Measurements from ENCODE around the gene SLCO3A1.
A peak's percentile ranks its signal among the peaks of the same experiment; 100 is the strongest.

Gene SLCO3A1

GRCh38 chr15:92116330-92116729 is 262.8 kb downstream of the SLCO3A1 start:
- no peak overlapping the region for H3K4me3 ChIP-seq
- H3K4me1 ChIP-seq = peaks cover 12% of the 10 kb centered on the region
- in situ Hi-C loops (cut with MboI; ENCODE audit: low sequenced_read_pairs) = no loop called here
- no peaks in the 10 kb centered on the region for H3K36me3 ChIP-seq (replicated peaks)
- no peak for DNase-seq (ENCODE audit: low spot score in 2 of 2)
- H3K9me3 ChIP-seq = no peaks in the 10 kb centered on the region
- no peaks in the 10 kb centered on the region for H3K27me3 ChIP-seq (ENCODE audit: low read depth)

GRCh38 chr15:92117261-92117731 is 263.8 kb downstream of the SLCO3A1 start:
- no peaks in the 10 kb centered on the region for H3K36me3 ChIP-seq (replicated peaks)
- no peaks in the 10 kb centered on the region for H3K9me3 ChIP-seq
- peaks cover 12% of the 10 kb centered on the region for H3K4me1 ChIP-seq
- H3K4me3 ChIP-seq = no peak overlapping the region
- no peak for DNase-seq (ENCODE audit: low spot score in 2 of 2)
- H3K27me3 ChIP-seq (ENCODE audit: low read depth) = no peaks in the 10 kb centered on the region
- in situ Hi-C loops (cut with MboI; ENCODE audit: low sequenced_read_pairs) = no loop called here

GRCh38 chr15:92118162-92118935 is 264.8 kb downstream of the SLCO3A1 start:
- Histone ChIP-seq H3K4me3 (no peak overlapping the region), H3K27me3 (ENCODE audit: low read depth) (no peaks in the 10 kb centered on the region), H3K36me3 (replicated peaks) (no peaks in the 10 kb centered on the region), H3K4me1 (peaks cover 12% of the 10 kb centered on the region), H3K9me3 (no peaks in the 10 kb centered on the region)
- in situ Hi-C loops (cut with MboI; ENCODE audit: low sequenced_read_pairs) = no loop called here
- peak; percentile 55 to 87 for DNase-seq (ENCODE audit: low spot score in 2 of 2)

GRCh38 chr15:92118936-92119325 is 265.4 kb downstream of the SLCO3A1 start:
- in situ Hi-C loops (cut with MboI; ENCODE audit: low sequenced_read_pairs) = no loop called here

GRCh38 chr15:92120094-92120795 is 266.7 kb downstream of the SLCO3A1 start:
- Histone ChIP-seq H3K4me1 (peaks cover 12% of the 10 kb centered on the region), H3K27me3 (ENCODE audit: low read depth) (no peaks in the 10 kb centered on the region)
- in situ Hi-C loops (cut with MboI; ENCODE audit: low sequenced_read_pairs) = no loop called here

More at GRCh38 chr15:92118936-92119325, 265.4 kb downstream of the SLCO3A1 start:
- no peak for DNase-seq (ENCODE audit: low spot score in 2 of 2)
- no peaks in the 10 kb centered on the region for H3K27me3 ChIP-seq (ENCODE audit: low read depth)
- no peak overlapping the region for H3K4me3 ChIP-seq
- peaks cover 12% of the 10 kb centered on the region for H3K4me1 ChIP-seq
- H3K36me3 ChIP-seq (replicated peaks) = no peaks in the 10 kb centered on the region
- H3K9me3 ChIP-seq = no peaks in the 10 kb centered on the region

GRCh38 chr15:92121047-92121446 is 267.5 kb downstream of the SLCO3A1 start:
- Histone ChIP-seq H3K36me3 (replicated peaks) (no peaks in the 10 kb centered on the region), H3K4me3 (no peak overlapping the region), H3K4me1 (peaks cover 12% of the 10 kb centered on the region), H3K27me3 (ENCODE audit: low read depth) (no peaks in the 10 kb centered on the region), H3K9me3 (no peaks in the 10 kb centered on the region)
- no peak for DNase-seq (ENCODE audit: low spot score in 2 of 2)
- in situ Hi-C loops (cut with MboI; ENCODE audit: low sequenced_read_pairs) = no loop called here

More at GRCh38 chr15:92120094-92120795, 266.7 kb downstream of the SLCO3A1 start:
- no peaks in the 10 kb centered on the region for H3K9me3 ChIP-seq
- no peaks in the 10 kb centered on the region for H3K36me3 ChIP-seq (replicated peaks)
- H3K4me3 ChIP-seq = no peak overlapping the region
- DNase-seq (ENCODE audit: low spot score in 2 of 2) = no peak

GRCh38 chr15:92122259-92122658 is 268.8 kb downstream of the SLCO3A1 start:
- in situ Hi-C loops (cut with MboI; ENCODE audit: low sequenced_read_pairs) = no loop called here
- H3K4me1 ChIP-seq = peaks cover 12% of the 10 kb centered on the region
- DNase-seq (ENCODE audit: low spot score in 2 of 2) = no peak
- no peaks in the 10 kb centered on the region for H3K27me3 ChIP-seq (ENCODE audit: low read depth)
- no peaks in the 10 kb centered on the region for H3K36me3 ChIP-seq (replicated peaks)
- H3K4me3 ChIP-seq = no peak overlapping the region
- H3K9me3 ChIP-seq = no peaks in the 10 kb centered on the region

GRCh38 chr15:92123962-92124656 is 270.6 kb downstream of the SLCO3A1 start:
- no peak overlapping the region for H3K4me3 ChIP-seq
- H3K27me3 ChIP-seq (ENCODE audit: low read depth) = no peaks in the 10 kb centered on the region
- H3K4me1 ChIP-seq = no peaks in the 10 kb centered on the region
- DNase-seq (ENCODE audit: low spot score in 2 of 2) = no peak
- in situ Hi-C loops (cut with MboI; ENCODE audit: low sequenced_read_pairs) = no loop called here
- H3K36me3 ChIP-seq (replicated peaks) = no peaks in the 10 kb centered on the region
- no peaks in the 10 kb centered on the region for H3K9me3 ChIP-seq

GRCh38 chr15:92124657-92125010 is 271.1 kb downstream of the SLCO3A1 start:
- H3K36me3 ChIP-seq (replicated peaks) = no peaks in the 10 kb centered on the region
- H3K4me3 ChIP-seq = no peak overlapping the region
- DNase-seq (ENCODE audit: low spot score in 2 of 2) = no peak
- H3K27me3 ChIP-seq (ENCODE audit: low read depth) = no peaks in the 10 kb centered on the region
- in situ Hi-C loops (cut with MboI; ENCODE audit: low sequenced_read_pairs) = no loop called here
- no peaks in the 10 kb centered on the region for H3K9me3 ChIP-seq
- H3K4me1 ChIP-seq = no peaks in the 10 kb centered on the region

GRCh38 chr15:92128788-92129187 is 275.3 kb downstream of the SLCO3A1 start:
- Histone ChIP-seq H3K36me3 (replicated peaks) (no peaks in the 10 kb centered on the region), H3K9me3 (no peaks in the 10 kb centered on the region), H3K27me3 (ENCODE audit: low read depth) (no peaks in the 10 kb centered on the region), H3K4me1 (no peaks in the 10 kb centered on the region), H3K4me3 (no peak overlapping the region)
- no peak for DNase-seq (ENCODE audit: low spot score in 2 of 2)
- in situ Hi-C loops (cut with MboI; ENCODE audit: low sequenced_read_pairs) = no loop called here

- Histone ChIP-seq H3K4me3 (no peak overlapping the region), H3K9me3 (no peaks in the 10 kb centered on the region), H3K4me1 (no peaks in the 10 kb centered on the region), H3K27me3 (ENCODE audit: low read depth) (no peaks in the 10 kb centered on the region), H3K36me3 (replicated peaks) (no peaks in the 10 kb centered on the region)
- in situ Hi-C loops (cut with MboI; ENCODE audit: low sequenced_read_pairs) = no loop called here
- no peak for DNase-seq (ENCODE audit: low spot score in 2 of 2)
Observed at GRCh38 chr15:92130244-92130643, 276.7 kb downstream of the SLCO3A1 start.

- DNase-seq (ENCODE audit: low spot score in 2 of 2) = no peak
- Histone ChIP-seq H3K27me3 (ENCODE audit: low read depth) (no peaks in the 10 kb centered on the region), H3K36me3 (replicated peaks) (no peaks in the 10 kb centered on the region), H3K4me3 (no peak overlapping the region), H3K9me3 (no peaks in the 10 kb centered on the region), H3K4me1 (no peaks in the 10 kb centered on the region)
- in situ Hi-C loops (cut with MboI; ENCODE audit: low sequenced_read_pairs) = no loop called here
Observed at GRCh38 chr15:92130906-92131305, 277.4 kb downstream of the SLCO3A1 start.

GRCh38 chr15:92132982-92133755 is 279.7 kb downstream of the SLCO3A1 start:
- Histone ChIP-seq H3K27me3 (ENCODE audit: low read depth) (no peaks in the 10 kb centered on the region), H3K4me3 (no peak overlapping the region), H3K36me3 (replicated peaks) (no peaks in the 10 kb centered on the region), H3K4me1 (no peaks in the 10 kb centered on the region), H3K9me3 (no peaks in the 10 kb centered on the region)
- in situ Hi-C loops (cut with MboI; ENCODE audit: low sequenced_read_pairs) = no loop called here
- DNase-seq (ENCODE audit: low spot score in 2 of 2) = no peak

Data from HAP-1 (cell line).